Stomach (tissue), 4 donors: ENCODE results near the gene GLIS2.

Experiments used
- EP300 ChIP-seq: sonication (generic); formaldehyde crosslinking; IDR thresholded peaks from one replicate; pipeline ENCODE4 v1.6.1; 2017; ENCODE audit warnings: antibody characterized with exemption
- TF ChIP-seq, protein P1 (sequence below), 7 experiments: fragments of 450-650 bp in 4 of 7; fragments of 200-600 bp in 3 of 7; sonication (generic) in 3 of 7; IDR thresholded peaks; one replicate each; pipeline ENCODE4 v1.5.1; 2016 to 2019; ENCODE audit warnings: antibody characterized with exemption in 7 of 7, control low read depth in 2 of 7, mild to moderate bottlenecking in 1 of 7

DNA sequence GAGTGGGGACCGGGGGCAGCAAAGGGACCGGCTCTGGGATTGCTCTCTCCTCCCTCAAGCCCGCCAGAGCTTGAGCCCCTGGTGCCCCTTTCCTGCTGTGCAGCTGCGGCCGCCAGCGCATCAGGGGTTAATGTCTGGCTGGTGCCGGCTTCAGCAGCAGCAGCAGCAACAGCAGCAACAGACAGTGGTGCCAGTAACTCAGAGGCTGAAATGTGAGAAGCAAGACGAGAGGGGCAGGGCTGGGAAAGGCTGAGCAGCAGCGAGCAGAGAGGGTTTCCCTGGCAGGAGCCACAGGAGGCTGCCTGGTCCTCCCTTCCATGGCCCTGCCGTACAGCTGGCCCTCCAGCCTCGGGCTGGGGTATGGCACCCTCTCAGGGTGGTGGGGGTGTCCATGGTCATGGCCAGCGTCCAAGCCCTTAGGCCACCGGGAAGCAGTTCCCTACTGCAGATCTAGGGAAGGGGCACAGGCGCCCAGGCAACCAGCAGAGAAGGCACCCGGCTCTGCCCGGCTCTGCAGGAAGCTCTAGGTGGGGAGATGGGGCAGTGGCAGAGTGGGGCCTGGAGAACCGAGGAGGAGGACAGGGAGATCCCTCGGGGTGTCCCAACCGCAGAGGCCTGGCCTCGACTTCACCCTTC, 21.9 kb upstream of the GLIS2 start:
- TF ChIP-seq EP300: no peak
- TF ChIP-seq, protein P1, sequence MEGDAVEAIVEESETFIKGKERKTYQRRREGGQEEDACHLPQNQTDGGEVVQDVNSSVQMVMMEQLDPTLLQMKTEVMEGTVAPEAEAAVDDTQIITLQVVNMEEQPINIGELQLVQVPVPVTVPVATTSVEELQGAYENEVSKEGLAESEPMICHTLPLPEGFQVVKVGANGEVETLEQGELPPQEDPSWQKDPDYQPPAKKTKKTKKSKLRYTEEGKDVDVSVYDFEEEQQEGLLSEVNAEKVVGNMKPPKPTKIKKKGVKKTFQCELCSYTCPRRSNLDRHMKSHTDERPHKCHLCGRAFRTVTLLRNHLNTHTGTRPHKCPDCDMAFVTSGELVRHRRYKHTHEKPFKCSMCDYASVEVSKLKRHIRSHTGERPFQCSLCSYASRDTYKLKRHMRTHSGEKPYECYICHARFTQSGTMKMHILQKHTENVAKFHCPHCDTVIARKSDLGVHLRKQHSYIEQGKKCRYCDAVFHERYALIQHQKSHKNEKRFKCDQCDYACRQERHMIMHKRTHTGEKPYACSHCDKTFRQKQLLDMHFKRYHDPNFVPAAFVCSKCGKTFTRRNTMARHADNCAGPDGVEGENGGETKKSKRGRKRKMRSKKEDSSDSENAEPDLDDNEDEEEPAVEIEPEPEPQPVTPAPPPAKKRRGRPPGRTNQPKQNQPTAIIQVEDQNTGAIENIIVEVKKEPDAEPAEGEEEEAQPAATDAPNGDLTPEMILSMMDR (IDR thresholded peaks at IDR 0.05): no peak
